HG03175 (cell line): ENCODE results near the gene RNLS.

Experiments used
- ATAC-seq: cut with Tn5 transposase; IDR thresholded peaks from one replicate; pipeline ENCODE4 v1.9.1; 2021; ENCODE audit warnings: mild to moderate bottlenecking, moderate library complexity; ENCODE audit not compliant: unreplicated experiment

Gene RNLS

DNA sequence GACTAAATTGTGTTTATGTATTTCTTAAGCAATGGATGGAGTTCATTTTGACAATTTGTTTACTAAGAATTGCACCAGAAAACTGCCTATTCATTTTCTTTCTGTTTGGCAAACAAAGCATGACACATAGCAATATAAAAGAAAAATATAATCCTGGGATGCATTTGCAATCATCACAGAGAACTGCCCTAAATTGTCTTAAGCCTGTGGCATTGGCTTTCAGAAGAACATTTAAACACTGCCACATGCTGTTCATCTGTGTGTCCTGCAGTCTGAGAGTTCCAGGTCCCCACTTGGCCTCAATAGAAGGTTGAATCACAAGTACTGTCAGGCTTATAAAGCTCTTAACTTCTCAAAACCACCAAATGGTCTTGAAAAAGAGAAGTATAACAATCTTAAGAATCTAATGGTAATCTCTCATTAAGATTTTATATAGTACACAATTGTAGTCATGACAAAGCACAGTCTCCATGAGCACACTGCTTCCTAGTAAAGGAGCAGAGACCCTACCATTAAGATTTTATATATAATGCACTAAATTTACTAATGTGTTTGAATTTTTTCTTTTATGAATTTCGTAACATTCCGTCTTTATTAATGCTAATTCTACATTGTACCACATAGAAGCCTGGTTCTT is 29.9 kb downstream of the RNLS start:
- ATAC-seq = peak; percentile 87

DNA sequence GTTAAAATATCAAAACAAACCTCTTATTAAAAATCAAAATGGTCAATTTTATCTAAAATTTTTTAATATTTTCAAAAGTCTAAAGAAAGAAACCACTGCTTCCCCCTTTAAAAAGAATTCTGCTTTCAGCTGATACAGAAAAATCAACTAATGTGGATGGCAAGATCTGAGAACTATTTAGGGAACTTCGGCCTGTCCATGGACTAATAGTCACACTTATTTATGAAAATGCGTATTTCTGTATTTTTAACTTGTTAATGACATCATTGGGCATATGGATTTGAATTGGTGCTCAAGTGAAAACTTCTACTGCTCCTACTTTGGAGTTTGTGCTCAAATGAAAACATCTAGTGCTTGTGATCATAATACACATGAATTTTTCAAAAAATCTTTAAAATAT is 31.9 kb downstream of the RNLS start:
- no peak for ATAC-seq

DNA sequence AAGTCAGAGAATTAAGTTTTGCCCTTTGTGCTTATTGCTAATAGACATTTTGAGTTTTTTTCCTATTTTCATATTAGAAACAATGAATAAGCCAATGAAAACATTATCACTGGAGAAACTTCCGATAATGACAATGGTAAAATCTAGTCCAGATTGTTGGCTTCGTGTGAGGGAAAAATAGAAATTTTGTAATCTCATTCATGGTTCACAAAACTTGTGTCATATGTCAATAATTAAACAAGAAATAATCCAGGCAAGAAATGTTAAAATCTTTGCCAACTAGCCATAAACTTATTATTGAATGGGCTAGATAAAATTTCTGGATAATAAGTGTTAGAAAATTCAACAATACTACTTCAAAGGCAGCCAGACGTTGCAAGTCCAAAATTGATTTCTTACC is 36.6 kb downstream of the RNLS start:
- ATAC-seq = no peak

DNA sequence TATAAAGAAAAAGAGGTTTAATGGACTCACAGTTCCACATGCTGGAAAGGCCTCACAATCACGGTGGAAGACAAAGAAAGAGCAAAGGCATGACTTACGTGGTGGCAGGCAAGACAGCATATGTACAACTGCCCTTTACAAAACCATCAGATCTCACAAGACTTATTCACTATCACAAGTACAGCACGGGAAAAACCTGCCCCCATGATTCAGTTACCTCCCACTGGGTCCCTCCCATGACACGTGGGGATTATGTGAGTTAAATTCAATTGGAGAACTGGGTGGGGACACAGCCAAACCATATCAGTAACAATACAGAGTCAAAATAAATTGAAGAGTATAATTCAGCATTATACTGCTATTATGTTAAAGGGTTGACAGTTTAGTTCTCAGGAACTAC is 37.8 kb downstream of the RNLS start:
- ATAC-seq = no peak

DNA sequence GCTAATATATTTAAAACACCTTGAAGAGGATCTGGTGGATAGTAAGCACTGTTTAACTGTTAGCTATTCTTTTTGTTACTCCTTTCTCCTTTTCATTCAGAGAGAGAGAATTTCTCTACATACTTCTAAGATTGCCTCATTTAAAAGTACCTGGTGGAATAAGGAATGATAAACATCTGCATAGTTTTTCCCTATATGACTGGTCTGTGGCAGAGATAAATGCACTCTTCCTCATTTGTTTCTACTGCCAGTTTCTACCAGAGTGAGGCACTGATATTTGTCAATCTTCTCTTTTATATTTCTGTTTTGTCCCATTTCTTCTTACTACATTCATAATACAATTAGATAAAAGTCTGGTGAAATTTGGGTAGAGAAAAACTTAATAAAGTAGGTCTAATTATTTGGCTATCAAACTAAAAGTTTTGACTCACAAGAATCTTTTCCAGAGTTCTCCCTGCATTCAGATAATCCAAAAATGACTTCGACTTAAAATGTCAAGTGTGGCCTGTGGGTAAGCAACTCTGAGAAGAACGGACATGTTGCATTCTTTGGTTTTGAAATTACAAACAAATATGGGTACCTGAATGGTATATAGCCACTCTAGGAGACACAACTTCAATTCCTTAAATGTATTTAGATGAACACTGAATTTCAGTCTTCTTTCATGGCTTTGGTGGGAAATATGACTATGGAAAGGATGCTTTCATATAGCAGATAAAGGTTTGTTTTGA is 38.8 kb downstream of the RNLS start:
- ATAC-seq = peak; percentile 49

DNA sequence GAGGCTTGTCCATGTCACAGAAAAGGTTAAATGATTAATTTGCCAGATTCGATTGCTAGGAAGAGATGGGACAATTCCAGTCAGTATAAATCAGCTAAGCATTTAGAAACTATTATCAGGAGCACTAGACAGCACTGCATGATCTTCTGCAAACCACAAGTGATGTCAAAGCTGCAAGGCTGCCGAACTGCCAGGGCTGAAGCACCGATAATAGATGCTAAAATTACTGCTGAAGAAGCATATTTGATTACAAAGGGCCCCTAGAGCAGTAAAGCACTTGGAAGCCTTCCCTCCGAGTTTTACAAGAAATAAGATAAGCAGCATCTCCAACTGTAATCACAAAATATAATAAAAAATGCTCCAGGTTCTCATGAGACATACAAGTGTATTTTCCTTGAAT is 40.6 kb downstream of the RNLS start:
- no peak for ATAC-seq

DNA sequence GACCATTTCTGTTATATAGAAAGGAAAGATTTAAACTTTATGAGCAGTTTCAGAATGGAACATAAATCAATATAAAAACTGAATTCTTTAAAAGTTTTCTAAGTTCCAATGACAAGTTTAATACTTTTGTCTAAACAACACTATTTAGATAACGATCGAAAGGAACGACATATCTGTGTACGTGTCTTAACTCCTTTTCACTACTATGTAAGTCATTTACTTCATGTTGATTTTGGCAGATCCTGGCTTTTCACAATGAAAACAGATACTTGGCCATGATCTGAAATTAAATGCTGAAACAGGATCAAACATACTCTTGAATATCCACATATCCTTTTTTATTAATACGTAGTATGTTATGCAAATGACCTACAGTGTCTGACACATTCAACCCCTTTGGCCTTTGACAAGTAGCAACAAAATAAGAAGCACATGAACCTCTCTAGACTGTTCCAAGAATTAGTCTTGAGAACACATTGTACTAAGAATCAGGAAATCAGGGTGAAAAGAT is 41.9 kb downstream of the RNLS start:
- ATAC-seq = no peak

DNA sequence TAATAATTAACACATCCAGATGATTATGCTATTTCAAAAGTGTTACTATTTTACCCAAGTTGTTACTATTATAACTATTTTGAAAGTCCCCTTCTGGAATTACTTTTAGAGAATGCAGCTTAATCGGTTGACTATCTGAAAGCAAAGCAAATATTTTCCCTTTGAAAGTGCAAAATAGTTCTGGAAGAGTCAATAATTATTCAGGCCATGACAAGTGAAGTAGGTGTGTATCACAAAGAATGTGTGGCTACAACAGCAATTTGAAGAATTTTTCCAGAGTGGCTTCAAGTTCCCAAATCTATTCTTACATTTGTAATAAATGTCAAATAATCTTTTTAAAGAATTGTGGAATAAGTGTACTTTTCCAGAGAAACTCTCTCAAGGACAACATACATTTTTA is 42.8 kb downstream of the RNLS start:
- ATAC-seq = no peak

DNA sequence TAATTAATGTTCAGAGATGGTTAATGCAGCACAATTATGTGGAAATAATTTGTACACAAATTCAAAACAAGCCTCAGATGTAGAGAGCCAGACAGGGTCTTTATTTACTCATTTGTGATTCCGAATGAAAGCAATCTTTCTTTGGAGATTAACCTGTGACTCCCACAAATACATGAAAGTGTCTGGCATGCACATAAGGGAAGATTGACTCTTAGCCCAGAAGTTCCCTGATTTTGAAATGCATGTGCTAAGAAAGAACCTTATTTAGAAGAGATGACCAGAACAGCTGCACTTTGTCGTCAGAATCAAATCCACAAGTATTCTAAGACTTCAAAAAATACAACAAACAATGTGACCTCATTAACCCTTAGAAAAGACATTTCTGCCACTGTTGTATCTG is 45.1 kb downstream of the RNLS start:
- ATAC-seq = no peak

DNA sequence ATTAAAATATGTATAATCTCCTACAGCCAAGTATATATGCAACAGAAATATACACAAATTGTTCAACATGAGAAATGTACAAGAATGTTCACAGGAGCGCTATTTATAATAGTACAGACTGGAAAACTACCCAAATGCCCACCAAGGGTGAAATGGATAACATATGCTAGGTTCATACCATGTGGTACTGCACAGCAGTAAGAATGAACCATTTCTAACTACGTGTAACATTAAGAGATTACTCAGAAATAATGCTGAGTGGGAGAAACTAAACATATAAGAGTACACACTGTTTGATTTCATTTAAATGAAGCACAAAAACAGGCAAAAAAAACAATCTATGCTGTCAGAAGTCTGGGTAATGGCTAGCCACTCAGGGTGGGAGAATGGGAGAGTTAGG is 45.8 kb downstream of the RNLS start:
- ATAC-seq = no peak

DNA sequence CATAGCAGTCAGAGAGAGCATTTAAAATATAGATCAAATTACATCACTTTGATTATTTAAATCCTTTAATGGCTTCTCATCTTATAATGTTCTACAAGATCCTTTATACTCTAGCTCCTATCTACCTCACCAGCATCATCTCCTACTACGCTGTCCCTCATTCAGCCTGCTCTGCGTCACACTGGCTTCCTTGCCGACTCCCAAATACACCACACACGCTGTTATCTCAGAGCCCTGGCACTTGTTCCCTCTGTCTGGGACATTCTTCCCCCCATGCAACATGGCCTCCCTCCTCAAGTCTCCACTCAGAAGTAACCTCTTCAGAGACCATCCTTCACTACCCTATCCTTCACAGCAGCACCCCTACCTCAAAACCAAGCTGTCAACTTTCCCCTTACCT is 46.7 kb downstream of the RNLS start:
- no peak for ATAC-seq

DNA sequence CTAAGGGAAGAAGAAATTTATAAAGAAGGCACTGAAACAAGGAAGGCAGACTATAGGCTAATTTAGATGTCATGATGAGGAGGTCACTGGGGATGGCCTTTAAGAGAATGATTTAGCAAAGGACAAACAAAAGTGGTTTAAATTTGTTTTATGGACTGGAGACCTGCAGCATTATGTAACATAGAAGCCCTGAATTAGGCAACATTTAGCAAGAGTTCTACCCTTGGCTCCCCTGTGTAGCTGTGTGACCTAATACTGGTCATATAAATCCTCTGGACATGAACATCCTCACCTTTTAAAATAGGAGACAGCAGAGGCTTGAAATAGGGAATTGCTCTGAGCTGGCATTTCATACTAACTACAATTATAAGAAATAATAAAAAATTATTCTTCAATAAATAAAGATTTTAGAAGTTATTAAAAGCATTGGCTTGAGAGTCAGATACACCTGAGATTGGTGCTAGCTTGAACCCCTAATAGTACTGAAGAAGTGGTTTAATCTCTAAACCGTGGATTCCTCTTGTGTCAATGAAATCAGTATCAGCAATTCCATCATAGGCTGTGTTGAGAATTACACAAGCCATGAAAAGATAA is 48.9 kb downstream of the RNLS start:
- no peak for ATAC-seq

DNA sequence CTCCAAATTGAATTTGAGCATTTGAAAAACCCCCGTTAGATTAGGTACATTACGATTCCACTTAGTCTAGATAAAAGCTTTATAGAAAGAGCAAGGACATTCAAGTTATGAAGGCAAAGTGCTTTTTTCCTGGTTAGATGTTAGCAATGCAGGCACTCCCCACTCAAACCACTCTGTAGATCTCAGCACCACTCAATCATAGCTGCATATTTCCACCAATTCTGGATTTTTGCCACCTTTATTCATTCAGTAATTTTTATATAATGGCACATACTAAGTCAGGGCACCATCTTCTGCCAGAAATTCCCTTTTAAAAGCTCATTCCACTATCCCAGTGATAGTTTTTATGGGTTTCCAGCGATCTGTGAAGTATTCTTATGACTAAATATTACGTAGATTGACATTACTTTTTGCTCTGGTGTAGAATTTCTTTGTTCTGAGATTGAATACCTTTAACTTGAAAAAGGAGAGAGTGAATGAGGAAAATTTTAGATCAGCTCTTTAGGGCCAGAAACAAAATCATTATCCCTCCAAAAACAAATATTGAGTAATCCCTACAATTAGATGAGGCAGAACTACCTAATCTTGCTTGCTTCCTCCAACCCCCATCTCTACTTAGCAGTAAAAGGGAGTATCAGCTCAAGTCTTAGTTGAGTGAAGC is 51.6 kb downstream of the RNLS start:
- ATAC-seq = no peak

DNA sequence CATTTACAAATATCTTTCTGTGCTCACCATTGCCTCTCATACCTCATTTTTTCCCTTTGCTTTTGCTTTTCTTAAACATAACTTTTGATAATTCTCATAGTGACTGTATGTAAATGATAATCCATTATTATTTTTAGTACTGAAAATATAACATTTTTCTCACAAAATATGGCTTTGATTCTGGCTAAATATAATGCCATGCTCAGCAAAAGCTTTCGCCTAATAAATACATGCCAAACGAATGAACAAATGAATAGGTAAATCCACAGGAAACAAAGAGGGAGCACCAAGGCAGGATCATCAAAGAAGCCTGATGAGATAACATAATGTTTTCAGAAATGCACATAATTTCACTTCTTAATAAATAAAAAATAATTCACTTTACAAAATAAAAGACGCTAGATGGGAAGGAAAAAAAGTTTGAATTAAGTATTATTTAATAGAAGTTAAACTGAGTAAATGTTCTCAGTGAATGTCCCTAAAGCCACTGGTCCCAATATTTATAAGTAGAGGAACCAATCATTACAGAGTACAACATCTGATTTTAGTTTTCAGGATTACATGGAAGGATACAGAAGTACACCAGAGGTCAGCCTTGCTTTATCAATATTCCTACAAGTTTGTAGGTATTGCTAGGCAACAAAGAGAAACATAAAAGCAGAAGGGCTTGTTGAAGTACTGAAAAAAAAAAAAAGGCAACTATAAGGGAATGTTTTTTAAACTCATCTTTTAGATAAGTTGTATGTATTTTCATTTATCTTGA is 52.3 kb downstream of the RNLS start:
- no peak for ATAC-seq

DNA sequence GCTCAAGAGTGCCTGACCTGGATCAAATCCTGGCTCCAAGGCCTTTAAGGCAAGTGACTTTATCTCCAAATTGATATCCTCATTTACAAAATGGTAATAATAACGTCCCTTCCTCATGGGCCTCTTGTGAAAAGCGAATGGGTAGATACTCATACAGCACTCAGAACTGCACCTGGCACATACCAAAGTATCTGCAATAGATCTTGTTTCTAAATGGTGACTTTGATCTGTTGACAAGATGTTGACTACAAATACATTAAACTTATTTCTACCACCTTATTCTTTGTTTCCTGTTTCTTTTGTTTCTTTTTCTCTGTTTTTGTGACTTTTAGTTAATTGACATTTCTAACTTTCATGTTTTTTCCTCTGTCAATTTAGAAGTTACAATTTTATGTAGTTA is 53.0 kb downstream of the RNLS start:
- no peak for ATAC-seq

DNA sequence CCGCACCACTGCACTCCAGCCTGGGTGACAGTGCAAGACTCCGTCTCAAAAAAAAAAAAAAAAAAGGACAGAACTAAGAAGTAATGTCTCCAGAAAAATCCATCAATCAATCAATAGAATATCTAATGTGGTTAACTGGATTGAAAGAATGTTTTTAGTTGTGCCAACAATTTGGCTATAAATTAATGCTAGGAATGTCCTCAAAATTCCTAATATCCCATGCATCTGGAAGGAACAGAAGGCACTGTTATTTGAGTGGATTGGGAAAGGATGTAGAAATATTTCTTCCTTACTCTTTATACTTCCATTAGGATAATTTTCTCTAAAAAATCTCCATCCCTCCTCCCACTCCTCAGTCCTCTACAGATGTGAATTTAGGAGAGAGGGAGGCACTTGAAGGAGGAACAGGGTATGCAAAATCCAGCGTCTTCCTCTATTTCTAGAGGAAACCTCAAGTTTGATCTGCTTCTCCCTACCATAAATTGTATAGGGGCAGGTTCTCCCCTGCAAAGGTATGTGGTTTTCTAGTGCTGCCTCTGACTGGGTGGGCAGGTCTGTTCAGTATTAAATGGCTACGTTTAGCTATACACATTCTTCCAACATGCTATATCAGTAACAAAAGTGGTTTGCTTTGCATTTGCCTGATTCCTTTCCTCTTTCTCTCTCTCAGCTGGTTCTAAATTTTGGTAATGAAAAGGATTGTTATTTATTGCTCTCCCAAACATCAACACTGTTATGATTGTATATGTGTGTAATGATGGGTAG is 54.1 kb downstream of the RNLS start:
- no peak for ATAC-seq

DNA sequence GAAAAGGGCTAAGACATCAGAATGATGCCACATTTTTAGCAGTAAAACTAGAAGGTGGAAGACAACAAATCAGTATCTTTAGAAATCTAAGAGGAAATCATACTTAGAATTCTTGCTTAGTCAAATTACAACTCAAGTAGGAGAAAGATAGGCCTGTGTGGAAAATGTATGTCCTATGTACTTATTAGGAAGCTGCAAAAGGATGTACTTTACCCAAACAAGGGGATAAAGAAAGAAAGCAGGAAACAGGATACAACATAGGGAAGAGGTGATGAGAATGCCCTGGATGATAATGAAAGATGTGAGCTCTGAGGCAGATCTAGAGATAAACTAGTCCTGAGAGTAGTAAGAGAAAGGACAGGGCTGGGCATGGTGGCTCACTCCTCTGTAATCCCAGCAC is 54.9 kb downstream of the RNLS start:
- no peak for ATAC-seq

DNA sequence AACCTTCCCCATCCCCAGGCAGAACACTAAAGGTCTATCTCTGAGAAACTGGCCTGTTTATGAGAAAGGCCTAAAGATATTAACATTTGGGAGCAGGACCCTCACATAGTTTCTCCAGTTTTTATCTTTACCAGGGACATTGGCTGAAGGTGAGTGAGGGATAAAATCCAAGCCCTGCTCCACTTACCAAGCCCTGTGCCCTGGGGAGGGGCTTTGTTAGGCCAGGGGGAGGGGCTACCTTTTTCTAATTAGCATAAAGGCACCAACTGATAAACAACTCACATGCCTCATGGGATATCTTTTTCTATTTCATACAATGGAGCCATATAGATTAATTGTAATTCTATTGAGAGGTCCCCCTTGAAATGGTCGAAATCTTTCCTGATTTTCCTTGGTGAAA is 55.9 kb downstream of the RNLS start:
- no peak for ATAC-seq

DNA sequence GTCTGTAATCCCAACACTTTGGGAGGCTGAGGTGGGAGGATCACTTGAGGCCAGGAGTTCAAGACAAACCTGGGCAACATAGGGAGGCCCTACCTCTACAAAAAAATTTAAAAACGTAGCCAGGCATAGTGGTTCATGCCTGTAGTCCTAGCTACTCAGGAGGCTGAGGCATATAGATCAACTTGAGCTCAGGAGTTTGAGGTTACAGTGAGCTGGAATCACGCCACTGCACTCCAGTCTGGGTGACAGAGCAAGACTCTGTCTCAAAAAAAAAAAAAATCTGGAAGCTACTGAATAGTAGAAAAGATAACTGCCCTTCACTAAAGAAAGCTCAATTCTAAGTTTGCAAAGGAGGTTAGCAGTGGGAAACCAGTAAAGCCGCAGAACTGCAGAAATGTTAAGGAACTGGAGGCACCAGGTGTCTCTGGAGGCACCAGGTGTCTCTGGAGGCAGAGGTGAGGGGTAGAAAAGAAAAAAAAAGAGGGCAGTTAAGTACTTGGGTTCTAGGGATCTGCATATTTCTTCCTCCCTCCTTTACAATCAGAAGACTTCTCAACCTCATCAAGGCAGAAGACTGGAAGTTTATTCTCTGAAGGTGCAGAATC is 56.5 kb downstream of the RNLS start:
- ATAC-seq = no peak
